Fibroblast of gingiva (primary cell): ENCODE measurements around the gene GOT1.

ENCODE experiments used
- DNase-seq: peaks from one replicate; pipeline ENCODE4 v3.0.0-alpha.2; 2011; ENCODE audit warnings: low read depth

Gene GOT1

GRCh38 chr10:99358101-99358500 lies 72.3 kb downstream of the GOT1 start:
- DNase-seq: no peak

- no peak for DNase-seq
These were observed 72.7 kb downstream of the GOT1 start for GRCh38 chr10:99357691-99358090.

- no peak for DNase-seq
These were observed 77.2 kb downstream of the GOT1 start for GRCh38 chr10:99353182-99353581.

- no peak for DNase-seq
These were observed 82.8 kb downstream of the GOT1 start for GRCh38 chr10:99347672-99348071.
